ENCODE measurements around the gene NAA50.
A peak's percentile ranks its signal among the peaks of the same experiment; 100 is the strongest.

The NAA50 gene

GRCh38 chr3:113695786-113696645, 50.0 kb downstream of the NAA50 start, which contains the start of gene USF3:
TSS of gene USF3 (minus strand) at chr3:113696642. CDS start at chr3:113674878, 21,764 bp downstream.
- H3K4me1 ChIP-seq, result peaks cover 33% of the 10 kb centered on the region
- peak within 1 kb of the TSS; percentile 78 for H3K4me3 ChIP-seq
- H3K4me2 ChIP-seq, result peak within 1 kb of the TSS; percentile 91
- no peaks in the 10 kb centered on the region for H4K20me1 ChIP-seq
- H3K9me3 ChIP-seq, result no peaks in the 10 kb centered on the region
- H3K27ac ChIP-seq, result peak within 1 kb of the TSS; percentile 87
- TF ChIP-seq Cebpa-rat (IDR thresholded peaks at IDR 0.05), result no peak
- peaks cover 14% of the 10 kb centered on the region for H3K27me3 ChIP-seq
- no peaks in the 10 kb centered on the region for H3K36me3 ChIP-seq
- peak within 1 kb of the TSS; percentile 82 for H3K9ac ChIP-seq

- Histone ChIP-seq H4K20me1 (no peaks in the 10 kb centered on the region), H3K4me2 (peak overlapping the region; percentile 89), H3K4me1 (peaks cover 33% of the 10 kb centered on the region), H3K9ac (peak overlapping the region; percentile 82), H3K4me3 (peak overlapping the region; percentile 75), H3K9me3 (no peaks in the 10 kb centered on the region), H3K27me3 (peaks cover 14% of the 10 kb centered on the region), H3K27ac (peak overlapping the region; percentile 87), H3K36me3 (no peaks in the 10 kb centered on the region)
- no peak for TF ChIP-seq Cebpa-rat (IDR thresholded peaks at IDR 0.05)
These were observed 50.6 kb downstream of the NAA50 start for GRCh38 chr3:113695431-113695785.

GRCh38 chr3:113690482-113690881, 55.6 kb downstream of the NAA50 start:
- TF ChIP-seq Cebpa-rat (IDR thresholded peaks at IDR 0.05), result no peak
- H3K4me3 ChIP-seq, result no peak overlapping the region
- H3K9me3 ChIP-seq, result peaks cover 13% of the 10 kb centered on the region
- H3K27me3 ChIP-seq, result no peaks in the 10 kb centered on the region
- H4K20me1 ChIP-seq, result no peaks in the 10 kb centered on the region
- H3K36me3 ChIP-seq, result peaks cover 17% of the 10 kb centered on the region
- no peak overlapping the region for H3K9ac ChIP-seq
- H3K27ac ChIP-seq, result no peak overlapping the region
- H3K4me2 ChIP-seq, result no peak overlapping the region
- peaks cover 15% of the 10 kb centered on the region for H3K4me1 ChIP-seq

- no peaks in the 10 kb centered on the region for H3K27me3 ChIP-seq
- no peak overlapping the region for H3K9ac ChIP-seq
- H3K9me3 ChIP-seq, result peaks cover 36% of the 10 kb centered on the region
- no peak overlapping the region for H3K27ac ChIP-seq
- H3K4me2 ChIP-seq, result no peak overlapping the region
- no peaks in the 10 kb centered on the region for H4K20me1 ChIP-seq
- H3K4me3 ChIP-seq, result no peak overlapping the region
- H3K36me3 ChIP-seq, result peaks cover 26% of the 10 kb centered on the region
- no peaks in the 10 kb centered on the region for H3K4me1 ChIP-seq
- peak; percentile 64 for TF ChIP-seq Cebpa-rat (IDR thresholded peaks at IDR 0.05)
These were observed 59.9 kb downstream of the NAA50 start for GRCh38 chr3:113685956-113686721.

- Histone ChIP-seq H3K36me3 (peaks cover 26% of the 10 kb centered on the region), H3K4me2 (no peak overlapping the region), H3K27me3 (no peaks in the 10 kb centered on the region), H3K9me3 (peaks cover 36% of the 10 kb centered on the region), H3K4me3 (no peak overlapping the region), H4K20me1 (no peaks in the 10 kb centered on the region), H3K9ac (no peak overlapping the region), H3K27ac (no peak overlapping the region), H3K4me1 (no peaks in the 10 kb centered on the region)
- no peak for TF ChIP-seq Cebpa-rat (IDR thresholded peaks at IDR 0.05)
These were observed 60.9 kb downstream of the NAA50 start for GRCh38 chr3:113685124-113685523.

- Histone ChIP-seq H3K4me1 (no peaks in the 10 kb centered on the region), H3K27ac (no peak overlapping the region), H3K27me3 (no peaks in the 10 kb centered on the region), H3K4me3 (no peak overlapping the region), H3K4me2 (no peak overlapping the region), H4K20me1 (no peaks in the 10 kb centered on the region), H3K9me3 (peaks cover 36% of the 10 kb centered on the region), H3K9ac (no peak overlapping the region), H3K36me3 (peaks cover 26% of the 10 kb centered on the region)
- TF ChIP-seq Cebpa-rat (IDR thresholded peaks at IDR 0.05), result no peak
These were observed 61.7 kb downstream of the NAA50 start for GRCh38 chr3:113684271-113684819.

- Histone ChIP-seq H3K27me3 (no peaks in the 10 kb centered on the region), H3K27ac (no peak overlapping the region), H3K9me3 (peaks cover 5% of the 10 kb centered on the region), H4K20me1 (no peaks in the 10 kb centered on the region), H3K4me1 (peaks cover 1% of the 10 kb centered on the region), H3K9ac (no peak overlapping the region), H3K36me3 (peaks cover 20% of the 10 kb centered on the region), H3K4me3 (no peak overlapping the region), H3K4me2 (no peak overlapping the region)
- TF ChIP-seq Cebpa-rat (IDR thresholded peaks at IDR 0.05), result no peak
These were observed 67.3 kb downstream of the NAA50 start for GRCh38 chr3:113678773-113679172.

GRCh38 chr3:113677737-113678136, 68.3 kb downstream of the NAA50 start:
- Histone ChIP-seq H3K27me3 (no peaks in the 10 kb centered on the region), H3K27ac (no peak overlapping the region), H3K4me3 (no peak overlapping the region), H3K4me2 (no peak overlapping the region), H3K4me1 (peaks cover 5% of the 10 kb centered on the region), H3K9ac (no peak overlapping the region), H3K36me3 (peaks cover 20% of the 10 kb centered on the region), H3K9me3 (no peaks in the 10 kb centered on the region), H4K20me1 (no peaks in the 10 kb centered on the region)
- no peak for TF ChIP-seq Cebpa-rat (IDR thresholded peaks at IDR 0.05)

GRCh38 chr3:113676261-113676660, 69.8 kb downstream of the NAA50 start:
- no peaks in the 10 kb centered on the region for H3K27me3 ChIP-seq
- peaks cover 23% of the 10 kb centered on the region for H3K36me3 ChIP-seq
- H3K9ac ChIP-seq, result no peak overlapping the region
- H4K20me1 ChIP-seq, result no peaks in the 10 kb centered on the region
- no peaks in the 10 kb centered on the region for H3K9me3 ChIP-seq
- H3K4me1 ChIP-seq, result peaks cover 5% of the 10 kb centered on the region
- no peak overlapping the region for H3K27ac ChIP-seq
- no peak overlapping the region for H3K4me2 ChIP-seq
- TF ChIP-seq Cebpa-rat (IDR thresholded peaks at IDR 0.05), result no peak
- H3K4me3 ChIP-seq, result no peak overlapping the region

GRCh38 chr3:113673593-113673992, 72.5 kb downstream of the NAA50 start:
- H3K9ac ChIP-seq, result no peak overlapping the region
- H3K27ac ChIP-seq, result no peak overlapping the region
- peaks cover 4% of the 10 kb centered on the region; the same call in 1 of the 2 replicates for H3K9me3 ChIP-seq
- no peak for TF ChIP-seq Cebpa-rat (IDR thresholded peaks at IDR 0.05)
- H3K36me3 ChIP-seq, result peaks cover 23% of the 10 kb centered on the region
- no peak overlapping the region for H3K4me2 ChIP-seq
- no peaks in the 10 kb centered on the region for H3K27me3 ChIP-seq
- H3K4me3 ChIP-seq, result no peak overlapping the region
- H3K4me1 ChIP-seq, result peaks cover 24% of the 10 kb centered on the region
- H4K20me1 ChIP-seq, result no peaks in the 10 kb centered on the region
